WTC11 (cell line): ENCODE results near the gene INTS7. TPM values are rescaled to one million over a fixed set of nuclear protein-coding genes. Genes with fewer than 3 reads are reported as not detected.
"Not testable (repeated sequence)": the region's sequence is repeated elsewhere in the genome, so short reads cannot be mapped to it uniquely, and the experiment has no call there.

Experiments
- ATAC-seq: fragments of 200-7000 bp; cut with Tn5 transposase; 2 replicates; pipeline ENCODE4 v1.10.0; 2021; ENCODE audit warnings: mild to moderate bottlenecking, moderate library complexity
- CTCF ChIA-PET: fragments of 300-600 bp; sonication (Branson Sonifier 250); formaldehyde crosslinking; loops from one replicate; lab custom pipeline; 2021; ENCODE audit warnings: antibody characterized with exemption; lab: Charles Lee
- POLR2A ChIA-PET: fragments of 350-600 bp; sonication (Branson Sonifier 250); formaldehyde crosslinking; loops from one replicate; lab custom pipeline; 2021; ENCODE audit warnings: antibody characterized with exemption; lab: Charles Lee
- DNase-seq: peaks from one replicate; pipeline ENCODE4 v3.0.0; 2021; ENCODE audit warnings: low spot score
- H3K27ac Mint-ChIP-seq: 2 replicates; pipeline ENCODE4 v1.8.0; 2021; ENCODE audit warnings: mixed read lengths
- H3K27me3 Mint-ChIP-seq: 2 replicates; pipeline ENCODE4 v1.8.0; 2021; ENCODE audit warnings: low read depth, mild to moderate bottlenecking, moderate library complexity, mixed read lengths
- H3K36me3 Mint-ChIP-seq: 2 replicates; pipeline ENCODE4 v1.8.0; 2021; ENCODE audit warnings: mixed read lengths
- H3K4me1 Mint-ChIP-seq: 2 replicates; pipeline ENCODE4 v1.8.0; 2022; ENCODE audit warnings: mixed read lengths
- H3K4me3 Mint-ChIP-seq: 2 replicates; pipeline ENCODE4 v1.8.0; 2021; ENCODE audit warnings: mild to moderate bottlenecking, moderate library complexity, mixed read lengths
- H3K9me3 Mint-ChIP-seq: 2 replicates; pipeline ENCODE4 v1.8.0; 2021; ENCODE audit warnings: mixed read lengths
- FOXP1 ChIP-seq: sonication (generic); formaldehyde crosslinking; IDR thresholded peaks from 2 replicates; pipeline ENCODE4 v1.8.0; 2022; ENCODE audit warnings: missing genetic modification reagents, mild to moderate bottlenecking, moderate library complexity, borderline replicate concordance
- GABPB1 ChIP-seq: sonication (generic); formaldehyde crosslinking; IDR thresholded peaks from 2 replicates; pipeline ENCODE4 v1.8.1; 2023; ENCODE audit warnings: mild to moderate bottlenecking, missing genetic modification reagents
- OVOL2 ChIP-seq: fragments of 250-450 bp; sonication (Bioruptor Pico); IDR thresholded peaks from 2 replicates; pipeline ENCODE4 v1.9.0; 2021; ENCODE audit warnings: mild to moderate bottlenecking, borderline replicate concordance
- SOX15 ChIP-seq: fragments of 250-450 bp; sonication (Bioruptor Pico); IDR thresholded peaks from 2 replicates; pipeline ENCODE4 v1.9.0; 2021; ENCODE audit warnings: mild to moderate bottlenecking
- ZNF138 ChIP-seq: sonication (generic); formaldehyde crosslinking; conservative IDR thresholded peaks from 2 replicates; pipeline ENCODE4 v1.8.1; 2022; ENCODE audit warnings: mild to moderate bottlenecking, moderate library complexity, missing genetic modification reagents
- total RNA-seq: library from RNA; stranded (reverse); gene quantifications from 3 replicates; pipeline ENCODE4 v1.2.3, GENCODE V29; 2021
- TF ChIP-seq, protein P1 (sequence below): sonication (generic); formaldehyde crosslinking; IDR thresholded peaks from 2 replicates; pipeline ENCODE4 v1.8.0; 2023; ENCODE audit warnings: mild to moderate bottlenecking, missing genetic modification reagents
- TF ChIP-seq, protein P2 (sequence below): sonication (generic); formaldehyde crosslinking; IDR thresholded peaks from 2 replicates; pipeline ENCODE4 v1.8.1; 2023; ENCODE audit warnings: mild to moderate bottlenecking, missing genetic modification reagents, borderline replicate concordance
- TF ChIP-seq, protein P3 (sequence below): sonication (generic); formaldehyde crosslinking; IDR thresholded peaks from 2 replicates; pipeline ENCODE4 v1.8.0; 2022; ENCODE audit warnings: mild to moderate bottlenecking, missing genetic modification reagents
- TF ChIP-seq, protein P4 (sequence below): sonication (generic); formaldehyde crosslinking; IDR thresholded peaks from 2 replicates; pipeline ENCODE4 v1.8.1; 2023; ENCODE audit warnings: mild to moderate bottlenecking, missing genetic modification reagents, moderate library complexity
- TF ChIP-seq, protein P5 (sequence below): sonication (generic); formaldehyde crosslinking; IDR thresholded peaks from 2 replicates; pipeline ENCODE4 v1.8.0; 2022; ENCODE audit warnings: mild to moderate bottlenecking, missing genetic modification reagents
- TF ChIP-seq, protein P6 (sequence below): fragments of 250-450 bp; sonication (Bioruptor Pico); IDR thresholded peaks from 2 replicates; pipeline ENCODE4 v1.9.0; 2021; ENCODE audit warnings: moderate library complexity, mild to moderate bottlenecking, inconsistent platforms, borderline replicate concordance
- TF ChIP-seq, protein P7 (sequence below): fragments of 250-450 bp; sonication (Bioruptor Pico); conservative IDR thresholded peaks from 2 replicates; pipeline ENCODE4 v1.9.0; 2021; ENCODE audit warnings: mild to moderate bottlenecking

The INTS7 gene
- total RNA-seq, 1 experiment from 2014 or later: 17.2 TPM

DNA sequence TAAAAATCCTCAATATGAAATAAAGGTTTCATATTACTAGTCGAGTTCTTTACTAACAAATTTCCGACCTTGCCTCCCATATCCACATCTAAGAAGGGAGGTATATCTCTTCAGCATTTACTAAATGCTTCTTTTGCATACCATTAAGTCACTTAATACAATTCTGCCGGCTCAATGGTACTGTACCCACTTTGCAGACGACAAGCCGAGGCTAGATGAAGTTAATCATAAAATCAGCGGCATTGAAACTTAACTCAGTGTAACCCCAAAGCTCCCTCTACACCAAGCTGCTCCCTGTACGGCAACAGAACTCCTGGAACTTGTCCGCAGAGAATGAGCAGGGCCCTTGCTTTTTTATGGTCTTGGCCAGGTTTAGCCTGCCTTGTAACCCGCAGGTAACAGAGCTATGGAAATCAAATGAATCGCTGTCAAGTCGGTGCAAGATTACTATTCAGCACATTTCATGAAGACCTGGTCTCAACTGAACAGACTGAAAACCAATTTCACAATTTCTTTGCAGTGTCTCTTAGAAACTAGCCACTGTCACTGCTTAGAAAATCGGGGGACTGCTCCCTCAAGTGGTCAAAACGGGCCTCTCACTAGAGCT, 738 bp downstream of the INTS7 start (continued):
- TF ChIP-seq, protein P1, sequence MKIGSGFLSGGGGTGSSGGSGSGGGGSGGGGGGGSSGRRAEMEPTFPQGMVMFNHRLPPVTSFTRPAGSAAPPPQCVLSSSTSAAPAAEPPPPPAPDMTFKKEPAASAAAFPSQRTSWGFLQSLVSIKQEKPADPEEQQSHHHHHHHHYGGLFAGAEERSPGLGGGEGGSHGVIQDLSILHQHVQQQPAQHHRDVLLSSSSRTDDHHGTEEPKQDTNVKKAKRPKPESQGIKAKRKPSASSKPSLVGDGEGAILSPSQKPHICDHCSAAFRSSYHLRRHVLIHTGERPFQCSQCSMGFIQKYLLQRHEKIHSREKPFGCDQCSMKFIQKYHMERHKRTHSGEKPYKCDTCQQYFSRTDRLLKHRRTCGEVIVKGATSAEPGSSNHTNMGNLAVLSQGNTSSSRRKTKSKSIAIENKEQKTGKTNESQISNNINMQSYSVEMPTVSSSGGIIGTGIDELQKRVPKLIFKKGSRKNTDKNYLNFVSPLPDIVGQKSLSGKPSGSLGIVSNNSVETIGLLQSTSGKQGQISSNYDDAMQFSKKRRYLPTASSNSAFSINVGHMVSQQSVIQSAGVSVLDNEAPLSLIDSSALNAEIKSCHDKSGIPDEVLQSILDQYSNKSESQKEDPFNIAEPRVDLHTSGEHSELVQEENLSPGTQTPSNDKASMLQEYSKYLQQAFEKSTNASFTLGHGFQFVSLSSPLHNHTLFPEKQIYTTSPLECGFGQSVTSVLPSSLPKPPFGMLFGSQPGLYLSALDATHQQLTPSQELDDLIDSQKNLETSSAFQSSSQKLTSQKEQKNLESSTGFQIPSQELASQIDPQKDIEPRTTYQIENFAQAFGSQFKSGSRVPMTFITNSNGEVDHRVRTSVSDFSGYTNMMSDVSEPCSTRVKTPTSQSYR (CRISPR knock-in tag): no peak
- TF ChIP-seq FOXP1 (CRISPR knock-in tag) (no peak), ZNF138 (no peak)
- TF ChIP-seq, protein P2, sequence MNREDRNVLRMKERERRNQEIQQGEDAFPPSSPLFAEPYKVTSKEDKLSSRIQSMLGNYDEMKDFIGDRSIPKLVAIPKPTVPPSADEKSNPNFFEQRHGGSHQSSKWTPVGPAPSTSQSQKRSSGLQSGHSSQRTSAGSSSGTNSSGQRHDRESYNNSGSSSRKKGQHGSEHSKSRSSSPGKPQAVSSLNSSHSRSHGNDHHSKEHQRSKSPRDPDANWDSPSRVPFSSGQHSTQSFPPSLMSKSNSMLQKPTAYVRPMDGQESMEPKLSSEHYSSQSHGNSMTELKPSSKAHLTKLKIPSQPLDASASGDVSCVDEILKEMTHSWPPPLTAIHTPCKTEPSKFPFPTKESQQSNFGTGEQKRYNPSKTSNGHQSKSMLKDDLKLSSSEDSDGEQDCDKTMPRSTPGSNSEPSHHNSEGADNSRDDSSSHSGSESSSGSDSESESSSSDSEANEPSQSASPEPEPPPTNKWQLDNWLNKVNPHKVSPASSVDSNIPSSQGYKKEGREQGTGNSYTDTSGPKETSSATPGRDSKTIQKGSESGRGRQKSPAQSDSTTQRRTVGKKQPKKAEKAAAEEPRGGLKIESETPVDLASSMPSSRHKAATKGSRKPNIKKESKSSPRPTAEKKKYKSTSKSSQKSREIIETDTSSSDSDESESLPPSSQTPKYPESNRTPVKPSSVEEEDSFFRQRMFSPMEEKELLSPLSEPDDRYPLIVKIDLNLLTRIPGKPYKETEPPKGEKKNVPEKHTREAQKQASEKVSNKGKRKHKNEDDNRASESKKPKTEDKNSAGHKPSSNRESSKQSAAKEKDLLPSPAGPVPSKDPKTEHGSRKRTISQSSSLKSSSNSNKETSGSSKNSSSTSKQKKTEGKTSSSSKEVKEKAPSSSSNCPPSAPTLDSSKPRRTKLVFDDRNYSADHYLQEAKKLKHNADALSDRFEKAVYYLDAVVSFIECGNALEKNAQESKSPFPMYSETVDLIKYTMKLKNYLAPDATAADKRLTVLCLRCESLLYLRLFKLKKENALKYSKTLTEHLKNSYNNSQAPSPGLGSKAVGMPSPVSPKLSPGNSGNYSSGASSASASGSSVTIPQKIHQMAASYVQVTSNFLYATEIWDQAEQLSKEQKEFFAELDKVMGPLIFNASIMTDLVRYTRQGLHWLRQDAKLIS: no peak

DNA sequence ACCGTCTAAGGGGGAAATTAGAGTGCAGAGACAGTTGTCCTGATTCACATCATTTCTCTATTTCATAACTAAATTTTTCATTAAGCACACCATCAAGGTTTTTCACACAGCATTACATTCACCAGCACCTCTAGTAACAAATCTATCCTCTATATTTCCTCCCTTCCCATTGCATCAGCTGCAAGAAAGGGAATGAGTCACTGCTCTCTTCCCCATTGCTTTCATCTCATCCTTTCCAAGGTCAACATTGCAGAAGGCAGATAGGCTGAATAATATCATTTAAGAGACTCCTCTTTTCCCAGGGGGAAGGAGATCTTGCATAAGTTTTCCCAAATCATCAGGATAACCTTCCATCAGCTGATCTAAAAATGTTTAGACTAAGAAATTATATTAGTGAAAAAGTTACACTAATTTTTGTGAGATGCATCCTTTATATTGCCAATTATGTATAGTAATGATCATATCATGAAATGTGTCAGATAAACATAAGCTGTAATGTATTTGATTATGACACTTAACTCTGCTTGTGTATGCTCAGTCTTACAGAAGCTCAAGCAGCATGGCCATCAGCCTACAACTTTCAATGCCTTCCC, 4.3 kb downstream of the INTS7 start:
- peaks cover 8% of the 10 kb centered on the region for H3K36me3 Mint-ChIP-seq
- TF ChIP-seq, protein P3, sequence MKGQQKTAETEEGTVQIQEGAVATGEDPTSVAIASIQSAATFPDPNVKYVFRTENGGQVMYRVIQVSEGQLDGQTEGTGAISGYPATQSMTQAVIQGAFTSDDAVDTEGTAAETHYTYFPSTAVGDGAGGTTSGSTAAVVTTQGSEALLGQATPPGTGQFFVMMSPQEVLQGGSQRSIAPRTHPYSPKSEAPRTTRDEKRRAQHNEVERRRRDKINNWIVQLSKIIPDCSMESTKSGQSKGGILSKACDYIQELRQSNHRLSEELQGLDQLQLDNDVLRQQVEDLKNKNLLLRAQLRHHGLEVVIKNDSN (CRISPR knock-in tag): no peak
- TF ChIP-seq GABPB1 (CRISPR knock-in tag): peak; percentile 99
- TF ChIP-seq, all 79 proteins: peak for 1
- Mint-ChIP-seq H3K4me3 (no peak overlapping the region), H3K9me3 (peaks cover 5% of the 10 kb centered on the region; the same call in 1 of the 2 replicates), H3K27ac (peak overlapping the region; percentile 30), H3K27me3 (peaks cover 3% of the 10 kb centered on the region; the same call in 1 of the 2 replicates), H3K4me1 (peaks cover 27% of the 10 kb centered on the region)
- DNase-seq: no peak
- ChIA-PET CTCF (interaction anchor here (0.7 kb wide), 1 partner anchor 351 kb away, joined by 3 read pairs; no protein-coding TSS in a partner anchor), POLR2A (no interaction called here)
- no peak for ATAC-seq

DNA sequence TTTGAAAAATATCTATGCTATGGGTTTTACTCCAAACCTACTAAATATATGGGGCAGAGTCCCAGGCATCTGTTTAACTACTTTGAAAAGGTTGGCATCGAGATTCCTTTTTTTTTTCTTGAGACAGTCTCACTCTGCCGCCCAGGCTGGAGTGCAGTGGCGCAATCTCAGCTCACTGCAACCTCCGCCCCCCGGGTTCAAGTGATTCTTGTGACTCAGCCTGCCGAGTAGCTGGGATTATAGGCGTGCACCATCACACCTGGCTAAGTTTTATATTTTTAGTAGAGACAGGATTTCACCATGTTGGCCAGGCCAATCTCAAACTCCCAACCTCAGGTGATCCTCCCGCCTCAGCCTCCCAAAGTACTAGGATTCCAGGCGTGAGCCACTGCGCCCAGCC, 7.6 kb downstream of the INTS7 start:
- H3K9me3 Mint-ChIP-seq: peaks cover 25% of the 10 kb centered on the region
- H3K27me3 Mint-ChIP-seq, H3K27ac Mint-ChIP-seq, DNase-seq, POLR2A ChIA-PET, ATAC-seq, H3K4me3 Mint-ChIP-seq: not testable (repeated sequence)
- CTCF ChIA-PET: interaction anchor here (1.4 to 2.7 kb wide), 2 partner anchors 8 to 329 kb away, joined by 7 to 21 read pairs; partner anchors contain the start of genes DTL and INTS7
- peaks cover 22% of the 10 kb centered on the region for H3K4me1 Mint-ChIP-seq
- H3K36me3 Mint-ChIP-seq: peaks cover 20% of the 10 kb centered on the region

DNA sequence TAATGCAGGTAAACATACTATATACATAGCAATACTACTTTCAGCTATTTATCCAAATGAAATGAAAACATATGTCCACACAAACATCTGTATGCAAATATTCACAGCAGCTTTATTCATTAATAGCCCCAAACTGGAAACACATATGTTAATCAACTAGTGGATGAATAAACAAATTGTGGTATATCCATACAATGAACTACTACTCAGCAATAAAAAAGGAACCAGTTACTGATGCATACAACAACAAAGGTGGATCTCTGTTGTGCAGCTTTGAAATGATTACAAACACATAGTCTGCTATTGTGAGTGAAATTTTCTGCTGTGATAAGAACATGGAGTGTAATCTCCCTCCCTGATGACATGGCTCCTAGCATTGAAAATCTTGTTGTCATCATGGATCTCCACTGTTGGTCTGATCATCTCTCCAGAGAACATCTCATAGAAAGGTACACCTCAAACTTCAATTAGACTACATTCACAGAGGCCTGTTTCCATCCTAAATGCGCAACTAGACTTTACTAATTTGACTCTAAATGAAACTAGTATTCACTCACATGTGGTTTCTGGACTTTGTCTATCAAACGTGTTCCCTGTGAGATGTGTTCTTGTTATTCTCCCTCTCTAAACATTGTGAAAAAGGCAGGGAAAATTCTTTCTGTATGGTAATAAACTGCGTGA, 10.7 kb downstream of the INTS7 start:
- no peak for ATAC-seq
- Mint-ChIP-seq H3K4me3 (no peak overlapping the region), H3K27me3 (no peaks in the 10 kb centered on the region), H3K4me1 (peaks cover 14% of the 10 kb centered on the region), H3K36me3 (peaks cover 17% of the 10 kb centered on the region), H3K27ac (no peak overlapping the region), H3K9me3 (peaks cover 24% of the 10 kb centered on the region)
- DNase-seq: no peak
- ChIA-PET CTCF (no interaction called here), POLR2A (no interaction called here)
- no peak for TF ChIP-seq SOX15
- TF ChIP-seq, protein P4, sequence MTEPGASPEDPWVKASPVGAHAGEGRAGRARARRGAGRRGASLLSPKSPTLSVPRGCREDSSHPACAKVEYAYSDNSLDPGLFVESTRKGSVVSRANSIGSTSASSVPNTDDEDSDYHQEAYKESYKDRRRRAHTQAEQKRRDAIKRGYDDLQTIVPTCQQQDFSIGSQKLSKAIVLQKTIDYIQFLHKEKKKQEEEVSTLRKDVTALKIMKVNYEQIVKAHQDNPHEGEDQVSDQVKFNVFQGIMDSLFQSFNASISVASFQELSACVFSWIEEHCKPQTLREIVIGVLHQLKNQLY (CRISPR knock-in tag): no peak
- TF ChIP-seq, protein P5, sequence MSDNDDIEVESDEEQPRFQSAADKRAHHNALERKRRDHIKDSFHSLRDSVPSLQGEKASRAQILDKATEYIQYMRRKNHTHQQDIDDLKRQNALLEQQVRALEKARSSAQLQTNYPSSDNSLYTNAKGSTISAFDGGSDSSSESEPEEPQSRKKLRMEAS: no peak
- TF ChIP-seq OVOL2 (CRISPR knock-in tag): no peak
- TF ChIP-seq, protein P6, sequence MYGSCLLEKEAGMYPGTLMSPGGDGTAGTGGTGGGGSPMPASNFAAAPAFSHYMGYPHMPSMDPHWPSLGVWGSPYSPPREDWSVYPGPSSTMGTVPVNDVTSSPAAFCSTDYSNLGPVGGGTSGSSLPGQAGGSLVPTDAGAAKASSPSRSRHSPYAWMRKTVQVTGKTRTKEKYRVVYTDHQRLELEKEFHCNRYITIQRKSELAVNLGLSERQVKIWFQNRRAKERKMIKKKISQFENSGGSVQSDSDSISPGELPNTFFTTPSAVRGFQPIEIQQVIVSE (CRISPR knock-in tag): no peak
- TF ChIP-seq, protein P7, sequence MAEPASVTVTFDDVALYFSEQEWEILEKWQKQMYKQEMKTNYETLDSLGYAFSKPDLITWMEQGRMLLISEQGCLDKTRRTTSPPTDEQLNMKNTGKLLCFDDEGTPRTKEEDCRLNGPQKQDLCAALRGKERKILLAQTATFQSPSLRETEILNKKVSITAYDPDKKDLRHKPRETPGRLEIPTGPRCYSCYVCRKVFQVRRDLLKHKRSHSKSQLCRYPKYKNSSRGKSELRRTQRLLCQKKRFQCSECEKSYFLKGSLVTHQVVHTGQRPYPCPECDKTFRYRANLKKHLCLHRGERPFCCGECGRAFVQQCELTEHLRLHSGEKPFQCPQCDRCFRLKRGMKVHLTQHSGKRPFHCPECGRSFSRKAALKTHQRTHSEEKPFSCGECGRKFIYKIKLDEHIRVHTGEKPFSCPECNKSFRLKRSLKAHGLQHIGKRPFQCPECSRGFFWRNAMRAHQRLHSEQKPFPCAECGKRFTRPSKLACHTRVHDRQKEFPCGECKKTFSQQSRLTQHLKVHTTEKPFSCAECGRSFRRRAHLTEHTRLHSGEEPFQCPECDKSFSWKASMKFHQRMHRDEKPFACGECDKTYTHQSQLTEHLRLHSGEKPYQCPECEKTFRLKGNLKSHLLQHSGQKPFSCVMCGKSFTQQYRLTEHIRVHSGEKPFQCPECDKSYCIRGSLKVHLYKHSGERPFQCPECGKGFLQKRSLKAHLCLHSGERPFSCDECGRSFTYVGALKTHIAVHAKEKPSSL: no peak
